HG02678 (cell line): ENCODE data around the gene DEFB121.
"Not testable (repeated sequence)": the region's sequence is repeated elsewhere in the genome, so short reads cannot be mapped to it uniquely, and the experiment has no call there.

ENCODE experiments used
- ATAC-seq: cut with Tn5 transposase; IDR thresholded peaks from one replicate; pipeline ENCODE4 v1.9.1; 2021; ENCODE audit warnings: mild to moderate bottlenecking, moderate library complexity; ENCODE audit not compliant: unreplicated experiment

The DEFB121 gene

DNA sequence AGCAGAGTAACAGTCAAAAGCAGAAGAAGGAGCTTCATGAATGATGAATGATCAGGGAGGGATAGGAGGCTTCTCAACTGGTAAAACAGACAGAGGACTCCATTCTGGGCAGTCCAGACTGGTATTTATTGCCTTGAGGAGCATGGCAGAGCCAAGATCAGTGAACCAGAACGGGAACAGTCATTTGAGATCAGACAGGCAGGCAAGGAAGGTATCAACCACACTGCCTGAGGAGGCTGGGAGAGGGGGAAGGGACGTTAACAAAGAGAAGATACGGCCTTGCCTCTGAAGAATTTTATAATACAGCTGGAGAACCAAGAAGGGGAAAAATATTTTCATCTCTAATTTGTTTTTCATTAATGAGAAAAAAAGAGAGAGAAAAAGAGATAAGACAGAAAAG lies at the start of gene DEFB121:
Gene DEFB121 (minus strand): TSS at position 101 of the 400 bp plus-strand sequence. CDS start 63 bp downstream, at position 38.
- no peak for ATAC-seq

GRCh38 chr20:31454361-31454760 lies 48.3 kb upstream of the DEFB121 start:
- no peak for ATAC-seq

DNA sequence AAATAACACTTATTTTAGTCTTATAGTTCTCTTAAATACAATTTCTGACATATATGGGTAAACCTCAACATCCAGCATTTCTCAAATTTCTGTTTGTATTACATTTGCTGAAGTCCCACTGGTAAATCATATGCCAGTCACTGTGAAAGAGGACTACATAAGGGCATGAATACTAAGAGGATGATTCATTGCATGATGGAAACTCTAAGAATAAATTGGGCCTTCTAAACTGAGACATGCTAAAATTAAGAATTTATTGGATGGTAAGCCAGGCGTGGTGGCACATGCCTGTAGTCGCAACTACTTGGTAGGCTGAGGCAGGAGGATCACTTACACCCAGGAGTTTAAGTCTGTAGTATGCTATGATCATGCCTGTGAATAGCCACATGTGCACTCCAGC lies 46.6 kb upstream of the DEFB121 start:
- no peak for ATAC-seq

GRCh38 chr20:31449511-31450414 lies 43.7 kb upstream of the DEFB121 start:
- no peak for ATAC-seq

DNA sequence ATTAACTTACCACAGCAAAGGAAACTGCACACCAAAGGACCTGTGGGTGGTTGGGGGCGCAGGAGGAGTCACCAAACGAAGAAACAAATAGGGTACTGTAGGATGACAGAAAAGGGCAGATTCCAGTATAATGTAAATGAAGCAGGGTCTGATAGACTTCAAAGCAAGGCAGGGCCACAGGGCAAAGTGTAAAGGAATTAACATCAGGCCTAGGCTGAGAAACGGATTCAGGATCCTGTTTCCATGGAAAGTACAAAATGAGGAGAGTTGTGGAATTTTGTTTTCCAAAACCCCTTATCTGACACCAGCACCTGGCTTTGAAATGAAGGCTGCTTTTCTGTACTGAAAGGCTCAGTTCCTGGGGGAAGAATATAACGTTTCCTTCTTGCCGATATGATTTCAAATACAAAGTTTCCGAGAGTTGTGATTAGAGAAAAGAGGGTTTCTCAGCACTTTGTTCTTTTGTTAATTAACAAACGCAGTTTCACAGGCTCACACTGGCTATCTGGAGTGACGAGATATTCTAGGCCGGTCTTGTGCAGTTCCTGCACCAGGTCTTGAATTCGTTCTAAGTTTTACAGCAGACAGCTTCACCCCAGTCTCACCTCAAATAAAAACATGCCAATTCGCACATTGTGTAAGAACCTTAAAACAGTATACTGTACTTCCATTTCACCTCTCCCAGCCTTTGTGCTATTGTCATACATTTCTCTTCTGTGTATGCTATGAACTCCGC lies 40.2 kb upstream of the DEFB121 start:
- no peak for ATAC-seq

DNA sequence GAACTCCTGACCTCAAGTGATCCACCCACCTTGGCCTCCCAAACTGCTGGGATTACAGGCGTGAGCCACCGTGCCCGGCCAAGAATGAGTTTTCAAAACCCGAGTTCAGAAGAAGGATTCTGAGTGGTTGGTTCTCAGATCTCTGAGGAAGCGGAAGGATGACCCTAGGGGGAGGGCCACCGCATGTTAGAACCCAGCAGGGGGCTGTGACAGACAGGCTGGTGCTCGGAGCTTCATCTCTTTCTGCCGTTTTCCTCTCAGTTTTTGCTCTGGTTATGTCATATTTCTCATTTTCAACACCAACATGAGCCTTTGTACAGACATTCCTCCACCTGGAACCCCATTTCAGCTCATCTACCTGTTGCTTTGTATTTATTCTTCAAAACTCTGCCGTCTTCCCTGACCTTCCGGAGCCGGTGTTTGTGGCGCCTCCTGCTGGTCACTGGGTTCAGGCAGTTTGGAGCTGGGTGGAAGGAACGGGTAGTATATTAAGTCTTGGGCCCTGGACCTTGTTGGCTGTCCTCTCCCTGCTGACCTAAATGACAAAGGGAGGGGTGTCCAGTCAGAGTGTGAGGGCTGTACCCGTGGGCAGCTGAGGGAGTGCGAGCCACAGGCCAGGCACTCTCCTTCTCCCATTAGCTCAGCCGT lies 34.1 kb upstream of the DEFB121 start, which contains the start of gene DEFB123:
Gene DEFB123 (plus strand): TSS at position 621 of the 648 bp plus-strand sequence. CDS start 67 bp downstream, outside the sequence.
- no peak for ATAC-seq

- no peak for ATAC-seq
These were observed 24.6 kb upstream of the DEFB121 start for GRCh38 chr20:31430568-31431115.

GRCh38 chr20:31427576-31427975 lies 21.6 kb upstream of the DEFB121 start:
- not testable (repeated sequence) for ATAC-seq

DNA sequence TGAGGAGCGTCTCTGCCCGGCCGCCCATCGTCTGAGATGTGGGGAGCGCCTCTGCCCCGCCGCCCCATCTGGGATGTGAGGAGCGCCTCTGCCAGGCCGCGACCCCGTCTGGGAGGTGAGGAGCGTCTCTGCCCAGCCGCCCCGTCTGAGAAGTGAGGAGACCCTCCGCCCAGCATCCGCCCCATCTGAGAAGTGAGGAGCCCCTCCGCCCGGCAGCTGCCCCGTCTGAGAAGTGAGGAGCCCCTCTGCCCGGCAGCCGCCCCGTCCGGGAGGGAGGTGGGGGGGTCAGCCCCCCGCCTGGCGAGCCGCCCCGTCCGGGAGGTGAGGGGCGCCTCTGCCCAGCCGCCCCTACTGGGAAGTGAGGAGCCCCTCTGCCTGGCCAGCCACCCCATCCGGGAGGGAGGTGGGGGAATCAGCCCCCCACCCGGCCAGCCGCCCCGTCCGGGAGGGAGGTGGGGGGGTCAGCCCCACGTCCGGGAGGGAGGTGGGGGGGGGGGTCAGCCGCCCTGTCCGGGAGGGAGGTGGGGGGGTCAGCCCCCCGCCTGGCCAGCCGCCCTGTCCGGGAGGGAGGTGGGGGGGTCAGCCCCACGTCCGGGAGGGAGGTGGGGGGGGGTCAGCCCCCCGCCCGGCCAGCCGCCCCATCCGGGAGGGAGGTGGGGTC lies 21.0 kb upstream of the DEFB121 start:
- not testable (repeated sequence) for ATAC-seq

- ATAC-seq, result no peak
These were observed 19.8 kb upstream of the DEFB121 start for GRCh38 chr20:31425797-31426196.

DNA sequence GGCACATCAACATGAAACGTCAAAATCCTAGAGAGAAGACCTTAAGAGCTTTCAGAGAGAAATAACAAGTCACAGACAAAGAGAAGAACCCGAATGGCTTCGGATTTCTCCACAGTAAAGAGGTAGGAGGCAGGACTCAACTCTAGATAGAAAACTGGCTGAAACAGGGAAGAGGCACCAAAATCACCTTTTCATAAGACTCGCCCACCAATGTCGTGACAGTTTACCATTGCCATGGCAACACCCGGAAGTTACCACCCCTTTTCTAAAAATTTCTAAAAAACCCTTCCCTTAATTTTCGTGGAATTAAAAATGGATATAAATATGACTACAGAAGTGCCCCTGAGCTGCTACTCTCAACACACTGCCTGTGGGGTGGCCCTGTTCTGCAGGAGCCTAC lies 12.3 kb upstream of the DEFB121 start:
- ATAC-seq, result no peak

DNA sequence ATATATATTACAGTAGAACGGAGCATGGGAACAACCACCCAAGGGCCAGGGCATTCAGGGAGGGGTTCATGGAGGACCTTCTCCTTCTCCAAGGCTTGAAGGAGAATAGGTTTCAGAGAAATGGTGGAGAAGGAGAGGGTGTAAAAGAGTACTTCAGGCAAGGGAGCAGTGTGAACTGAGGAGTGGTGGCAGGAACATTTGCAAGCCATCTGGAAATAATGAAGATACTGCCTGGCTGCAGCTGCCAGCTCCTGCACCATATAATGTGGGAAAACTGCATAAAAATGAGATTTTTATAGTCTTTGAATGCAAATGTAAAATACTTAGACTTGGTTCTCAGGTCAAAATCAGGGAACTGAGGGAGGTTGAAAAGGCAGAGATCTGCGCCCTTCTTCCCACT lies 9.6 kb upstream of the DEFB121 start:
- ATAC-seq, result no peak

- ATAC-seq, result no peak
These were observed 8.4 kb upstream of the DEFB121 start for GRCh38 chr20:31414381-31414780.

DNA sequence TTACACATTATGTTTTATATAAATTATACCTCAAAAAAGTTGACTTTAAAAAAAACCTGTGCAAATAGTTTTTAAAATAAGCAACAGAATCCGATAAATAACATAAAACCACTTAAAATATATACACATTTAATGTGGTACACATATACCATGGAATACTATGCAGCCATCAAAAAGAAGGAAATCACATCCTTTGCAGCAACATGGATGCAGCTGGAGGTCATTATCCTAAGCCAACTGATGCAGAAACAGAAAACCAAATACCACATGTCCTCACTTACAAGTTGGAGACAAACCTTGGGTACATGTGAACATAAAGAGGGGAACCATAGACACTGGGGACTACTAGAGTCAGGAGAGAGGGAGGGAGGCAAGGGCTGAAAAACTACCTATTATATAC lies 4.0 kb upstream of the DEFB121 start:
- no peak for ATAC-seq

DNA sequence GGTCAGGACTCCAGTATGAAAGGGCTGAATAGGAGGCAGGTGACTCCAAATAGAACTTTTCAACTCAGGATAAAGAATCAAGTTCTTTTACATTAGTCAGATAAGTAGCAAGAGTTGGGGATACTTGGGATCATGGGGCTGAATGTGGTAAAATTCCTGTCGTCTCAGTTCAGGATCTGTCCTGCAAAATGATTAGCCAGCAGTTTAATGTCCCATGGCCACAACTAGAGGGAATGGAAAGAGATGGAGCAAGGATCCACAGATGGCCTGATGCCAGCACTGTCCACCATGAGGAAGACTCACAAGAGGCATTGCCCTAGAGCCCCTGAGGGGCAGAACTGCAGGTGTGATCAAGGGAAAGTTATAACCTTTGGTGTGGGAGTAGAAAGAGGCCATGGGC lies 2.1 kb downstream of the DEFB121 start:
- ATAC-seq, result no peak

DNA sequence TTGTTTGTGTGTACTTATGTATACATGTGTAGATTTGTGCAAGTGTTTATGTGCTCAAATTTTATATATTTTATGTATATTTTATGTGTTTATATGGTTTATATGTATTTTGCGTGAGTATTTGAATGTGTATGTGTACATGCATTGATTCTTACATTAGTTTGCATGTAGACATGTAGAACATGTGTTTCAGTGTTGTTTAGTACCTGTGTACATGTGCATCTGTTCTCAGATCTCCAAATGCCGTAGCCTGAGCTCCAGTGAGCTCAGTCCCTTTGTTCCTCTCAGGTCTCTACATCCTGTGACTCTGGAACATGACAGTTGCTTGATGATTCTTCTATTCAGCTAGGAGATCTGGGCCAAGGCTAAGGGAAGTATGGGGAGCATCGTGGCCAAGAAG lies 11.1 kb downstream of the DEFB121 start:
- no peak for ATAC-seq

DNA sequence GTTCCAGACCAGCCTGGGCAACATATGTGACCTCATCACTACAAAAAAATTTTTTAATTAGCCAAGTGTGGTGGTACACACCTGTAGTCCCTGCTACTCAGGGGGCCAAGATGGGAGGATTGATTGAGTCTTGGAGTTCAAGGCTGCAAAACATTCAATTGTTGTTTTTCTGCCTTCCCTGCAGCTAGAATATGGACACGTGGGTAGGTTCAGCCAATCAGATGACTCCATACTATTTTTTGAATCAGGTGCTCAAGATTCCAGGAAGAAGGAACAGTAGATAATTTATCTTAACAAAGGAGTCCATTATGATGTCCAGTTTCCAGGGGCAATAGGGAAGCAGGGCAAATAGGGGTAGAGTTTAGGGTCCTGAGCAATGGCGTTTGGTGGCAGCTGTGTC lies 13.2 kb downstream of the DEFB121 start:
- ATAC-seq, result no peak

- no peak for ATAC-seq
These were observed 15.5 kb downstream of the DEFB121 start, which contains the start of gene DEFB119 for GRCh38 chr20:31390490-31390889. TSS of gene DEFB119 (minus strand) at chr20:31390590. CDS start at chr20:31390483, 107 bp downstream.

DNA sequence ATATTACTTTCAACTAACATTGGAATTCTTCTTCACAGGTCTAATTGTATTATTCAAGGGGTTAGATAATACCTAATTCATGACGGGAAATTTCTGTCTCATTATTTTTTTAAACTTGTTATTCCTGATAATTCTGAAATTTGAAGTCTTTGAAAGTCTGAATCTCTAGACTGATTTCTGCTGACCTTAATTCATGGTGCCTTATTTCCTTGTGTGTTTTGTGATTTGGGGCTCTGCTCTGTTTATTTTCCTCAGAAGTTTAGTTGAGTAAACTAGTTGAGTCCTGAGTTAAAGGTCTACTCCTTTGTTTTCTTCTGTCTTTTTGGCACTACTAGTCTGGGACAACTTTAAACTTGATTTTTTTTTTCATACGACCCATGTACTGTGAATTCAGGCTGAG lies 31.7 kb downstream of the DEFB121 start:
- no peak for ATAC-seq

- ATAC-seq, result no peak
These were observed 37.7 kb downstream of the DEFB121 start, which contains the start of gene DEFB118 for GRCh38 chr20:31368301-31368700. TSS of gene DEFB118 (plus strand) at chr20:31368601. CDS start at chr20:31368651, 50 bp downstream.
